HG02759 (cell line): ENCODE measurements around the gene C11orf21.
"Not testable (repeated sequence)": the region's sequence is repeated elsewhere in the genome, so short reads cannot be mapped to it uniquely, and the experiment has no call there.

Source experiments
- ATAC-seq: cut with Tn5 transposase; IDR thresholded peaks from one replicate; pipeline ENCODE4 v1.9.1; 2021; ENCODE audit warnings: mild to moderate bottlenecking, moderate library complexity; ENCODE audit not compliant: unreplicated experiment

C11orf21 gene

DNA sequence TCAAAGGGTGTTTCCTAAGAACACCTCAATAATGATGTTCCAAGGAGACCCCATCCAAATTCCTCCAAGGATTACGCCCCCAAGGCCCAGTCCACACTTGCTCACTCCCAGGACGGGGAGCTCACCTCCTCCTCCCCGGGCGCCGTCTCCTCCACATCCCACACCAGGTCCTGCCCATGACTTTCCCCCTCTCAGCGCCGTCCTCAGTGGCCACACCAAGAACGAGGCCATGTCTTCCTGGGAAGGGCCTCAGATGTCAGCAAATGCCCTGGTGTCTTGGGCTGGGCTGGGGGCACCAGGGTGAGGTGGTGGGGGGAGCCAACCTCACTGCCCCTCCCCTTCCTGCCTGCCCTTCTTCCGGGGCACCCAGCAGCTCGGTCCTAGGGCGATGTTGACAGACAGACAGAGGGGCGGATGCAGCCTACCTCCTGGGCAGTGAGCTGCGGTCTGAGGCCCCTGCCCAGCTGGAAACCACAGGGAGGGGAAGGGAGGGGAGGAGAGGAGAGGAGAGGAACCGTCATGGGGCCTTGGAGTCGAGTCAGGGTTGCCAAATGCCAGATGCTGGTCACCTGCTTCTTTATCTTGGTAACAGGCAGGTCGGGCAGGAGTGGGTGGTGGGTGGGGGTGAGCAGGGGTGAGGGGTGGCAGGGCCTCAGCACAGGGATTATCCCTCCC lies at the start of gene C11orf21, which contains the start of gene TSPAN32:
TSS of gene C11orf21 (minus strand) at position 288 of the 675 bp plus-strand sequence. CDS start at position 178, 110 bp downstream.
TSS of gene TSPAN32 (plus strand) at position 383 of the 675 bp plus-strand sequence. CDS start at position 520, 137 bp downstream.
- no peak for ATAC-seq

DNA sequence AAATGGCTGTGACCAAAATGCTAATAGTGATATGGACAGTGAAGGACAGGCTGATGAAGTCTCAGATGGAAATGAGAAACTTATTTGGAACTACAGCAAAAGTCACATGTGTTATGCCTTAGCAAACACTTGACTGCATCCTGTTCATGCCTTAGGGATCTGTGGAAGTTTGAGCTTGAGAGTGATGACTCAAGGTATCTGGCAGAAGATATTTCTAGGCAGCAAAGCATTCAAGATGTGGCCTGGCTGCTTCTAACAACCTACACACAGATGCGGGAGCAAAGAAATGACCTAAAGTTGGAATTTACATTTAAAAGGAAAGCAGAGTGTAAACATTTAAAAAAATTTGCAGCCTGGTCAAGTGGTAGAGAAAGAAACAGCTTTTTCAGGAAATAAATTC lies 47.3 kb upstream of the C11orf21 start:
- no peak for ATAC-seq

DNA sequence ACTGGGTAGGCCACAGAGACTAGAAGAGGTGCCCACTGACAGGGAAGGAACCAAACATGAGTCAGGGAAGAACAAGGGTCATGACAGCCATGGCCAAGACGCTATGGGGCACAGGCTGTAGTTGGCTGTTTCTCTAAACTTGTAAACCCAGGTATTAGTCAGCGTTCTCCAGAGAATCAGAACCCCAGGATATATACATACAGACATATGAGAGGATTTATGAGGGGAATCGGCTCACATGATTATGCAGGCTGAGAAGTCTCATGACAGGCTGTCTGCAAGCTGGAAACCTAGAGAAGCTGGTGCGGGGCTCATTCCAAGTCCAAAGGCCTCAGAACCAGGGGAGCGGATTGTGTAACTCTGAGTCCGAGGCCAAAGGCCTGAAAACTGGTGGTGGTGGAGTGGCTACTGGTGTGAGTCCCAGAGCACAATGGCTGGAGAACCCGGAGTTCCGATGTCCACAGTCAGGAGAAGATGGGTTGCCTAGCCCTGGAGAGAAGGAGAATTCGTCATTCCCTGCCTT lies 45.7 kb upstream of the C11orf21 start:
- ATAC-seq: no peak

DNA sequence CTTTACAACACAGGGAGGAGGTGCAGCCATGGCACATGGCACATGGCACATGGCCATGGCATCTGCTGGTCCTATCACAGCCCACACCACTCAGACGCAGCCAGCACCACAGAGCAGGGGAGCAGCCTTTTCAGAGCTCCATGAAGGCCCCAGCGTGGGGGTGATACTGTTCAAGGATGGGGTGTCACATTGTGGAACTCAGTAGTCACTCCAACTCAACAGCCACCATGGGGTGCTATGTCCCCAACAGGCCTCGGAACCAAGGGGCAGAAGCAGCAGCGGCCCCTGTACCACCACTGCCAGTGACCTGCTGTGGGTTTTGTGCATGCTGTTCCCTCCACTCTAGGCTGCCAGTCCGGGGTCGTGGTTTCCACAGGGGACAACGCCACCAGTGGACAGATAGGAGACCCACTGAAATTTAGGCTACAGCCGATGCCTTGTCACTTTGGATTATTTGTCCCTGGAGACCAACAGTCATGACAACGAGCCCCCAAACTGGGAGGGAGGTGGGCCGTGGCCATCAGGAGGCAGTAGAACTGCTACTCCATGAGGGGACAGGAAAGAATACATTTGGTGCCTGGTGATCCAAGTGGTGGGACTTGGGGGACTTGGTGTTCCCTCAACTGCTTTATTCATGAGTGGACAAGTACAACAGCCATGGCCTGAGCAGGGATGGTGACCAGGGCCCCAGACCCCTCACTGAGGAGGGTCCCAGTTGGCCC lies 45.0 kb upstream of the C11orf21 start:
- no peak for ATAC-seq

DNA sequence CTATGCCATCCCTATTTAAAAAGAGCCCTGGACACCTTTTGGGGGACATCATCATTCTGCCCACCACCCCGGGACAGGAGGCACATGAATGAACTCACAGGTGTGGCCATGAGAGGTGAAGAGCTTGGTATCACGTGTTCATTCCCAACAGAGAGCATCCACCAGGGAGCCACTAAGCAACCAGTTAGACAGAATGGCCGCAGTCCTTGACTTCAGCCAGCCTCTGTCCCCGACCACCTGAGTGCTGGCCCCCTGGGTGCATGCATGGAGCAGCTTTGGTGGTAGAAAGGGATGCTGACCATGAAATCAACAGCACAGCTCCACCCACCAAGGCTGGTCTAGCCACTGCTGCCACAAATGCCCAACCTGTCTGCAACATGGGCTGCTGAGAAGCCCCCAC lies 44.3 kb upstream of the C11orf21 start:
- ATAC-seq: no peak

DNA sequence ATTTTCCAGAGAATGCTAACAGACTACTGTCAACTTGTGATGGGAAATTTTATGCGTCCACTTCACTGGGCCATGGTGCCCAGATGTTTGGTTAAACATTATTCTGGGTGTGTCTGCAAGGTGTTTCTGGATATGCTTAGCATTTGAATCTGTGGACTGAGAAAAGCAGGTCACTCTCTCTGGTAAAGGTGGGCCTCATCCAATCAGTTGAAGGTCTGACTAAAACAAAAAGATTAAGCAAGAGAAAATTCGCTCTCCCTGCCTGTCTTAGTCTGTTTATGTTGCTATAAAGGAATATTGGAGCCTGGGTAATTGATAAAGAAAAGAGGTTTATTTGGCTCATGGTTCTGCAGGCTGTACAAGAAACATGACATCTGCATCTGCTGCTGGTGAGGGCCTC lies 43.3 kb upstream of the C11orf21 start:
- ATAC-seq: no peak

DNA sequence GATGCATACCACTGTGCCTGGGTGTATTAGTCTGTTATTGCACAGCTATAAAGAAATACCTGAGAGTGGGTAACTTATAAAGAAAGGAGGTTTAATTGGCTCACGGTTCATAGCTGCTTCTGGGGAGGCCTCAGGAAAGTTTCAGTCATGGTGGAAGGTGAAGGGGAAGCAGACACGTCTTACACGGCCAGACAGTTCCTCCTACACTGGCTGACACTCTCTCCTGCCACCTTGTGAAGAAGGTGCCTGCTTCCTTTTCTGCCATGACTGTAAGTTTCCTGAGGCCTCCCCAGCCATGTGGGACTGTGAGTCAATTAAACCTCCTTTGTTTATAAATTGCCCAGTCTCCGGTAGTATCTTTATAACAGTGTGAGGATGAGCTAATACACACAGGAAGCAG lies 41.8 kb upstream of the C11orf21 start:
- ATAC-seq: no peak

DNA sequence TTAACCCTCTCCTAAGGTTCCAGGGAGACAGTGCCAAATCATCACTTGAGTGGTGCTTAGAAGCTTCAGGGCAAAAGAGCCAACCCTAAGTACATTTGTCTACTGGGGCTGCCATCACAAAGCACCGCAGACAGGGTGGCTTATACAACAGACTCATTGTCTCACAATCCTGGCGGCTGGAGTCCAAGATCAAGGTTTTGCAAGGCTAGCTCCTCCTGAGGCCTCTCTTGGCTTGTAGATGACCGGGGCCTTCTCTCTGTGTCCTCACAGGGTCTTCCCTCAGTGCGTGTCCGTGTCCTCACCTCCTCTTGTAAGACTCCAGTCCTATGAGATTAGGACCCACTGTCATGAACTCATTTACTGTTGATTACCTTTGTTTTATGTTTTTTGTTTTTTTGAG lies 41.3 kb upstream of the C11orf21 start:
- no peak for ATAC-seq

DNA sequence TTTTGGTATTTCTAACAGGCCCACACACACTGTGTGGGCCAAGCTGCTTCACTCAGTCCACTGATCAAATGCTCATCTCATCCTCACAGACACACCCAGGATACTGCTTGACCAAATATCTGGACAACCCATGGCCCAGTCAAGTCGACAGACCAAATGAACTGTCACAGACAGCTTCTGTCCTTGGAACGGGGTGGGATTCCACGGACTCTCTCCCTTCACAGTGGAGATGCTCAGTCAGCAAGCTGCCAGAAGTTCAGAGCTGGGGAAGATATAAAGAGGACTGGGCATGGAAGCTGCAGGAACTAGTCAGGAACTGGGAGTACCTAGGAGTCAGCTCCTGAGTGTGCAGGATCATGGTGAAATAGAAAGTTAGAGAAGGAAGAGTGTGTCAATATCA lies 40.8 kb upstream of the C11orf21 start:
- no peak for ATAC-seq

DNA sequence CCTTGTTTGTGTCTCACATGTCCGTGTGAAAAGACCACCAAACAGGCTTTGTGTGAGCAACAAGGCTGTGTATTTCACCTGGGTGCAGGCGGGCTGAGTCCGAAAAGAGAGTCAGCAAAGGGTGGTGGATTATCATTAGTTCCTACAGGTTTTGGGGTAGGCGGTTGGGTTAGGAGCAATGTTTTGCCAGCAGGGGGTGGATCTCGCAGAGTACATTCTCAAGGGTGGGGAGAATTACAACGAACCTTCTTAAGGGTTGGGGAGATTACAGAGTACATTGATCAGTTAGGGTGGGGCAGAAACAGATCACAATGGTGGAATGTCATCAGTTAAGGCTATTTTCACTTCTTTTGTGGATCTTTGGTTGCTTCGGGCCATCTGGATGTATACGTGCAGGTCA lies 37.0 kb upstream of the C11orf21 start:
- ATAC-seq: not testable (repeated sequence)

DNA sequence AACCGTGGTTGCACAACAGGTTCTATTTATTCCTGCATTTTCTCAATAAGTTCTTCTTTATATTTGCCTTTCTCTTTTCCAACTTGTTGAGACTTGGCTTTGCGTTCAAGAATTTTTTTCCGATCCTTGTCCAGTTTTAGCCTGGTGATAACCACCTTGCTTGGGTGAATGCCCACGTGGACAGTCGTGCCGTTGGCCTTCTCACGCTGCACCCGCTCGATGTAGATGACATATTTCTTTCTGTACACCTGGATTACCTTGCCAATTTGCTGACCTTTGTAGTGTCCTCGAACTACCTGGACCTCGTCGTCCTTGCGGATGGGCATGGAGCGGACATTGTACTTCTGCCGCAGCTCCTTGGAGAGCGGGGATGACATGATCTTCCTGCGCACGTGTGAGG lies 33.6 kb upstream of the C11orf21 start:
- ATAC-seq: not testable (repeated sequence)

DNA sequence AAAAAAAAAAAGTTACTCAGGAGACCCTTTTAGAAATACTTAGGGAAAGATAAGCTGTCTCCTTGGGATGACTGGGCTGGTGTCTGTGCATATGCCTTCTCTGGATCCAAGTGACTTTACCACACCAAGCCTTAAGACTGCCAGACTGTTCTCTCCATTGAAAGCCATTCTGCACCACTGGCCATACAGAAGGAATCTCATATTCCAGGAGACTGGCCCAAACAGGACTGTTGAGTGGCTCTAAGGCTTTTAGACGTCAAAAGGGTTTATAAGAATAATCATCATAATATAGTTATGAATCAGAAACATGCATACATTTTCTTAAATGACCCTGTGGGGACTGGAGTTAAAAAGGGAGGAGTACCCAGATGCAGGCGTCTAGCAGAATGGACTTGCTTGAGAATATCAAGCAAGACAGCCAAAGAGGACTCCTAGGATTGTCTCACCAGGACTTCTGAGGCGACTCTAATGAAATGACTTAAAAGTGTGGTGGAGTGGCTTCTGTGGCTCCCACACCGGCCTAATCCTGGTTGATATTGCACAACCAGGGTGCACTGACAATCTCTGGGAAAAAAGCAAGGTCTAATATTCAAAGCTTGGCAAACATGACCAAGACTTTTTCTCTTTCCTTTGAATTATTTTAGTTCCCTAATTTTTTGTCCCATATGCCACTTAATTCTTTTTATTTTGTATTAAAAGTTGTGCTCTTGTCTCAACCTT lies 31.9 kb upstream of the C11orf21 start:
- ATAC-seq: not testable (repeated sequence)

DNA sequence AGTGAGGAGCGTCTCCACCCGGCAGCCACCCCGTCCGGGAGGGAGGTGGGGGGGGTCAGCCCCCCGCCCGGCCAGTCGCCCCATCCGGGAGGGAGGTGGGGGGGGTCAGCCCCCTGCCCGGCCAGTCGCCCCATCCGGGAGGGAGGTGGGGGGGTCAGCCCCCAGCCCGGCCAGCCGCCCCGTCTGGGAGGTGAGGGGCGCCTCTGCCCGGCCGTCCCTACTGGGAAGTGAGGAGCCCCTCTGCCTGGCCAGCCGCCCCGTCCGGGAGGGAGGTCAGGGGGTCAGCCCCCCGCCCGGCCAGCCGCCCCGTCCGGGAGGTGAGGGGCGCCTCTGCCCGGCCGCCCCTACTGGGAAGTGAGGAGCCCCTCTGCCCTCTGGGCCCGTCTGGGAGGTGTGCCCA lies 30.9 kb upstream of the C11orf21 start:
- ATAC-seq: not testable (repeated sequence)

DNA sequence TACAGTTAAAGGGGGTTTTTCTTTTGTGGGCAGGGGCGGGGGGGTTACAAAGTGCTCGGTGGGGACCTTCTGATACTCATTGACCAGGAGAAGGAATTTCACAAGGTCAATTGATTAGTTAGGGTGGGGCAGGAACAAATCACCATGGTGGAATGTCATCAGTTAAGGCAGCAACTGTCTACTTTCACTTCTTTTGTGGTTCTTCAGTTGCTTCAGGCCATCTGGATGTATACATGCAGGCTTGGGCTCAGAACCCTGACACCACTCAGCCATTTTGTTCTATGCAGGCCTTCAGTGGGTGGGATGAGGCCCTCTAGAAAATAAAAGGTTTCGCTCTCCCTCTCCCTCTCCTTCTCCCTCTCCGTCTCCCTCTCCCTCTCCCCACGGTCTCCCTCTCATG lies 29.7 kb upstream of the C11orf21 start:
- ATAC-seq: no peak

DNA sequence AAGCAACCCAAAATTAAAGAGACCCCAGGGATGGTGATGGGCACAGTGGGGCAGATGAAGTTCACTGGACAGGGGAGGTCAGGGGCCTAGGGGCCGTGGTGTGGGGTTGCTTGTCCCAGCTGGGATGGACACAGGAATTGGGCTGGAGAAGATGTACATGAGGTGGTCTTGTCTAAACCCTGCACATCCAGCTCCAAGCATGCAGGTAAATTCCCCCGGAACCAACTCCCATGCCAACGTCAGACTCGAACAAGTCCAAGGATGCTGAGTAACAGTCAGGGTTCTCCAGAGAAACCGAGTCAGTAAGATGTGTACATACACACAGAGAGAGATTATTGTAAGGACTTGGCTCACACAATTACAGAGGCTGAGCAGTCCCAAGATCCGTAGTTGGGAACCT lies 29.0 kb upstream of the C11orf21 start:
- no peak for ATAC-seq

DNA sequence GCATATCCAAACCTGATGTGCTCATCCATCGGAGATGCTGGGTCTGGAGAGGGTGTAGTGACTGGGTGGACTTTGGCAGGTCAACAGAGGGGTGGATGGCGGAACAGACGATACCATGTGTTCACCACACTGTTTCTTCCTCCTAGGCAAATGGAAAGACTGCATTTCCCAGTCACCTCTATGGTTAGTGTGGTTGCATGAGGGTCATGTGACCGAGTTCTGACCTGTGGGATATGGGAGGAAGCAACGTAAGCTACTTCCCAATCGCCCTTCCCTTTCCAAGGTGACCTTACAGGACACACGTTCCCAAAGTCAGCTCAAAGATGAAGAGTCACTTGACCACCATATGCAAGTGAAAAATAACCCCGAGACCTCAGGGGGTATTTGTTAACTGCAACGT lies 27.8 kb upstream of the C11orf21 start:
- ATAC-seq: no peak

DNA sequence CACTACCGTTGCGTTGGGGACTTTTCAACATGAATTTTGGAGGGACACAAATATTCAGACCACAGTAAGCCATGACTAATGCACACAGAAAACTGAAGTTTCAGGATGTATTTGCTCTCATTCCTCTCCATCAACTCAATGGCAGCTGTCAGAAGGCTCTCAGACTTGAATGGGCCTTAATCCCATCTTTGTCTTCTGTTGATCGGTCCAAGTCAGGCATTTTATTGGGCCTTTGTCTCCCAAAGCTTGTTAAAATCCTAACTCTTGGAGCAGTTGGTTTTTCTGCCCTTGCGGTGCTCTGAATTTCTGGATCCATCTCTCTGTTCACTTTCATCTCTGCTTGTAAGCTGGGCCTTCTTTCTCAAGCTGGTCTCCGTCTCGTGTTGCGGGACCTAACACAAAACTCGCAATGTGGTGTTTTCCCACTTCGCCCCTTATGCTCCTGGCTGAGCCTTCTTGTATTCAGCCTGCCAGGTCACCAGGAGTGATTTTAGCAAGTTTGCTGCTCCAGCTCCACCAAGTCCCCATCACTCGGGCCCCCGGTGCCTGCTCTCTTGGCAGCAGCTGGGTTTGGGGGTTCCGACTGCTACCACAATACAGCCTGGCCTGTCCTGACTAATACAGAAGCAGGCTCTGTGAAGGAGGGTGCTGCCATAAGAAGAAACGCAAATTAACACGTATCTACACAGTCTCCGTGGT lies 27.1 kb upstream of the C11orf21 start:
- ATAC-seq: no peak

DNA sequence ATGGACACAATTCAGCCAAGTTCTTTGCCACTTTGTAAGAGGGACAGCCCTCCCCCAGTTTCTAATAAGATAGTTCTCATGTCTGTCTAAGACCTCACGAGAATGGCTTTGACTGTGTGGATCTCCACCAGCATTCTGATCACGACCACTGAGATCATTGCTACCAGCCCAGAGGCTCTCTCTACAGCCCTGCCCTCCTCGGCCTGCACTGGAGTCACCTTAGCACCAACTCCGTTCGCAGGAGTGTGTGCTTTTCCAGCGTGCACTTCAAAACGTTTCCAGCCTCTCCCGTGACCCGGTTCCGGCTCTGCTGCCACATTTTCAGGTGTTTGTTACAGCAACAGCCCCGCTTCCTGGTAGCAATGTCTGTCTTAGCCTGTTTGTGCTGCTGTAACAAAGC lies 26.3 kb upstream of the C11orf21 start:
- no peak for ATAC-seq

DNA sequence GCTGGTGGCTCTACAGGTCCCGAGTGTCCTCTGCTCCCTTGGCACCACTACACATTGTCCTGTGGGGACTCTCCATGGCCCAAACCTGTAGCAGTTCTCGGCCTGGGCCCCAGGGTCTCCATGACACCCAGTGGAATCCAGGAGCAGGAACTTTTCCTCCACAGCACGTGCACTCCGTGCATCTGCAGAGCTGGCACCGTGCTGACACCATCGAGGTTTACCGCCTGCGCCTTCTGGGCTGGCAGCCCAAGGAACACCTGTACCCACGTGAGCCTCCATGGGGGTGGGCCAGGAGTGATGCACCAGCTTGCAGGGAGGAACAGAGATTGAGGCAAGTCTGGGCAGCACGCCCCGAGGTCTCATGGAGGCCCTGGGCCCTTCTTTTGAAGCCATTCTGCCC lies 25.3 kb upstream of the C11orf21 start:
- ATAC-seq: no peak

DNA sequence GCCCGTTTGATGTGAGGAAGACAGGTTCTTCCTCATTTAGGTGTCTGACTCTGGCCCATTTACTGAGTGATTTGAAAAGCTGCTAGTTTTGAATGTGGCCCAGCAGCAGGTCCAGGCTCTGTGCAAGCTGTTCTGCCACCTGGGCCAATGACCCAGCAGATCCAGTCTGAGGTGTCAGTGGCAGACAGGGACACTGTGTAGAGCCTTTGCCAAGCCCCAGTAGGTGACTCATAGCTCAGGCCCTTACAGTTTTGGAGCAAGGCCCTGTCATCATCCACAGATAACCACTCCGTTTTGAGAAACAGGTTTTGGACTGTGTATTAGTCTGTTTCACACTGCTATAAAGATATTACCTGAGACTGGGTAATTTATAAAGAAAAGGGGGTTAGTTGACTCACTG lies 24.0 kb upstream of the C11orf21 start:
- ATAC-seq: no peak

DNA sequence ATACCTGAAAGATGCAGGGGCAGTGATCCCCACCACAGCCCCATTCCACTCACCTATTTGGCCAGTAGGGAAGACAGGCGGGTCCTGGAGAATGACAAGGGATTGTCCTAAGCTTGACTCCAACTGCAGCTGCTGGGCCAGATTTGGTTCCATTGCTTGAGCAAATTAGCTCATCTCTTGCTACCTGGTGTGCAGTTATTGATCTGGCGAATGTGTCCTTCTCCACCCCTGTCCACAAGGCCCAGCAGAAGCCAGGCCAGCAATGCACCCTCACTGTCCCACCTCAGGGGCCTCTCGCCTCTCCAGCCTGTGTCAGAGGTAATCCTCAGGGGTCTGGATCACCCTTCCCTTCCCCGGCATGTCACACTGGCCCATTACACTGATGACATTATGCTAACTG lies 23.4 kb upstream of the C11orf21 start:
- ATAC-seq: no peak
